EL (cell line): Measurements from ENCODE around the gene UTP14A.

Experiments
- DNase-seq: peaks from one replicate; pipeline ENCODE4 v3.0.0-alpha.2; 2016

The UTP14A gene

DNA sequence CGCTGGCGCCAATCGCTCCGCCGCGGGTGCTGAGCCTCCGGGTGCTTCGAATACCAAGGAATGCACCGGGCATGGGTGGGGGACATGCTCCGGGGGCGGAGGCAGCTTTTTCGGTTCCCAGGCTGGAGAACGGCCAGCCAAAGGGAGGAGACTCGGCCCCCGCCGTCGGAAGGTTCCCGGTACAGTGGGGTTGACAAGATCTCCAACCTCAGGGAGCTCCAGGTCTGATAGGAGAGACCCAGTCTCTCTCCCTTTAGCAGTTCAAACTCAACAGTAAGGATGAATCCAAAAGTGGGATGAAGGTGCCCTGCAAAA lies 47.3 kb downstream of the UTP14A start:
- no peak for DNase-seq

DNA sequence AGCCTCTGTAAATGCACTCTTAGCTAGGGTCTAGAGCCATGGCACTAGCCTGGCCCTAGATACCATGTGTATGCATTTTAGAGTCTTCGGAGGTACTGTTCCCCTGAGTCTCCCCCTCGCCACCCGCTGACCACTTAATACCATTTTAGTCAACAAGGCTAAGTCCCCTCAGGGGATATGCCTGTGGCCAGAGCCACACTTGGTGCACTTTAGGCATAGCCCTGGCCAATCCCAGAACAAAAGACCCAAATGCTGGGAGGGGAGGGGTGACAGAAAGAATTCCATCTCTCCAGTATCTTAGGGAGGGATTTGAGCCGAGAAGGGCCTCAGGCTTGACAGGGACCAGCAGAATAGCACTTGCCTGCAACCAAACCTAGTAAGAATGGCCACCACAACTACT lies 47.9 kb downstream of the UTP14A start:
- no peak for DNase-seq

DNA sequence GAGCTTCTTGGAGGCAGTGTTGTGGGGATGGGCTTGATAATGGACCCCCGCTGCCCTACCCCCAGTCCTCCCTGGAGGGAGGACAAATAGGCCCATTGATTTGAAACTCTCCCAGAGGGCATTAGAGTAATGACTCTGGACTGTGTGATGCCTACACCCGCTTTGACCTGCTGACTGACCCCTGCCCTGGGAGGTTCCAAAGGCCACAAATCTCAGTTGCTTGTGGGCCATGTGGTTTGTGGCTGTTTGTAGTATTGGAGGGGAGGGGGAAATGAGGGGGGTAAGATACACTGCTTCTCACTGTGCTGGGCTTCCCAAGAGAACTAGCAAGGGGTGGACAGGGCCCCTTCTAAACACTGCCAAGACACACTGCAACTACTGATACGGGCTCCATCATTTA lies 48.8 kb downstream of the UTP14A start:
- DNase-seq = no peak

DNA sequence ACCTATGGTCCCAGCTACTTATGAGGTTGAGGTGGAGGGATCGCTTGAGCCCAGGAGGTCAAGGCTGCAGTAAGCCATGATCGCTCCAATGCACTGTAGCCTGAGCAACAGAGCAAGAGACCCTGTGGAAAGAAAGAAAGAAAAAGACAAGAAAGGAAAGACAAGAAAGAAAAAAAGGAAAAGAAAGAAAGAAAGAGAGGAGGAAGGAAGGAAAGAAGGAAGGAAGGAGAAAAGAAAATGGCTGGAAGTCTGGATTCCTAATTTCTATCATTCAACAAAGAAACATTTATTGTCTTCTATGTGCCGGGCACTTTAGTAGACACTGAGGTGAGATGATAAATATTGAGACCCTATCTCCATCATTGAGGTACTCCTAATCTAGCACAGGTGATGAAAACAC lies 49.7 kb downstream of the UTP14A start:
- DNase-seq = no peak

DNA sequence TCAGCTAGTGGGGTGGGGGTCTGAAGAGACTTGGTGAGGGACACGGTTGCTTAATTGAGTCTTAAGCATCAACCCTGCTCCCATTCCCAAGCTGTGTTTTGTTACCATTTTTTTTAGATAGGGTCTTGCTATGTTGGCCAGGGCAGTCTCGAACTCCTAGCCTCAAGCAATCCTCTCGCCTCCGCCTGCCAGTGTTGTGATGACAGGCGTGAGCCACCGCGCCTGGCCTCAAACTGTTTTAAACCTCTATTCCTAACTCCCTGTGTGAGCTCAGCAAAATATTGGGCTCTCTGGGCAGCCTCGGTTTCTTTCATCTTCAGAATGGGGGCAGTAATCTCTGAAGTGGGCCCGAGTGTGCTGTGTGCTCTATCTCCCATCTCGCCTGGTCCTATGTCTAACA lies 50.2 kb downstream of the UTP14A start:
- DNase-seq = no peak

DNA sequence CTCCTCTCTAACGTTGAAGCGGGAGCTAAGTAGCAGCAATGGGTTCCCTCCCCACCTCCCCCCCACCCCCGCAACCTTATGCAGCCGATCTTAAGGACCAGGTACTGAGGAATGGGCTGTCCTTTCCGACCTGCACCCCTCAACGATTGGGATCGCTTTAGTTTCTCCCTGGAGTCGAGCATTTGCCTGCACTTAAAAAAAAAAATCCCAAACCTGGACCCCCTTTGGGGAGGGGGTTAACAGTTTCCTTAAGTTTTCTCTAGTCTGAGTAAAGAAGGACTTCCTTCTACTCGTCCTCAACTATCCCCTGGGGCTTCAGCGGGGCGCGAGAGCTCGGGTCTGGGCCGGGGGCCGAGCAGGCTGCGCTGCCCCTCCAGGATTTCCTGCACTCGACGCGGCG lies 50.8 kb downstream of the UTP14A start:
- DNase-seq = no peak

DNA sequence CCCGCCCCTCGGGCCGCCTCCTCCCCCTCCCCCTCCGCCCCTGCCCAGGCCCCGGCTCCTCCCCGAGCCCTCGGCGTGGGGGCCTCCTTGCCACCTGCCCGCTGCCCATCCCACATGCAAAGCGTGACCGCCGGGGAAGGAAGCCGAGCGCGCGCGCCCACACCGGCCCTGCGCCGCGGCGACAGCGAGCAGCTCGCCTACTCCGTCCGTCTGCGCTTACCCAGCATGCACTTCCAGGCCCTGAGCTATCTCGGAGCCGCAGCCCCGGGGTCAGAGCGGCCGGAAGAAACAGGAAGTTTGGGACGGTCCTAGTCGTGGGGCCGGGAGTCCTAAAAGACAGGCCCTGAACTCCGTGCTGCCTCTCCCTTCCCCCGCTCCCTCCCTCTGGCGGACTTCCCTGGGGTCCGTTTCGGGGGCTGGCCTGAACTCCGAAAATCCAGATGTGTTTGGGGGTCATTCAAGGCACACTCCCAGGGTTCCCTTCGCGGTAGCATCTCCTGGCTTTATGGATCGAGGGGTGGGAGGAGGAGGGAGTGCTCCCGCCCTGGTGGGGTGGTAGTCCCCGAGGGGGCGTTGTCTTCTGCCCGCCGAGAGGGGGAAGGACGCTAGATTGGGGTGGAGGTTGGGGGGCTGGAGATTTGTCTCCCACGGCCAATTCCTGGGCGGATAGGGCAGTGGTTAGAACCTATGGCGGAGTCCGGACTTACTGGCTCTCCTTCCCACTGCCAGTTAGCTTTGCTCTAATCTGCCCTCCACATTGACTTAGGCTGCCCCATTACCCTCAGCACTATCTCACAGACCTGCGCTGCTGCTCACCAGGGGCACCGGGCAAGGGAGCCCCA lies 51.5 kb downstream of the UTP14A start:
- peak; percentile 67 for DNase-seq

DNA sequence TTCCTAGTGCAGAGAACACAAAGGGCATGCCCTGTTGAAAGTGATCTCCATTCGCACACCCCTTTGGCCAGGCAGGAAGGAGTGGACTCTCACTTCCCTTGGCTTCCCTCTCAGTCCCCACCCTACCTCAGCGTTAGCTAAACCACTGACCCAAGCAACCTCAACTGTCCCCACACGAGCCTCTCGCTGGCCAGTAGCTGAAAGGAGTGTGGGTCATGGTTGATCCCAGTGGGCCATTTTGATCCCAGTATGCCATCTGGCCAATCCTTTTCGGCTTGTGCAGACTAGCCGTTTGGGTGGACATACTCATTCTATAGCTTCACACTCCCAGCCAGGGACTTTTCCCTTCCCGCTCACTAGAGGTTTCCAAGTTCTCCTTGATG lies 52.1 kb downstream of the UTP14A start:
- DNase-seq = no peak

DNA sequence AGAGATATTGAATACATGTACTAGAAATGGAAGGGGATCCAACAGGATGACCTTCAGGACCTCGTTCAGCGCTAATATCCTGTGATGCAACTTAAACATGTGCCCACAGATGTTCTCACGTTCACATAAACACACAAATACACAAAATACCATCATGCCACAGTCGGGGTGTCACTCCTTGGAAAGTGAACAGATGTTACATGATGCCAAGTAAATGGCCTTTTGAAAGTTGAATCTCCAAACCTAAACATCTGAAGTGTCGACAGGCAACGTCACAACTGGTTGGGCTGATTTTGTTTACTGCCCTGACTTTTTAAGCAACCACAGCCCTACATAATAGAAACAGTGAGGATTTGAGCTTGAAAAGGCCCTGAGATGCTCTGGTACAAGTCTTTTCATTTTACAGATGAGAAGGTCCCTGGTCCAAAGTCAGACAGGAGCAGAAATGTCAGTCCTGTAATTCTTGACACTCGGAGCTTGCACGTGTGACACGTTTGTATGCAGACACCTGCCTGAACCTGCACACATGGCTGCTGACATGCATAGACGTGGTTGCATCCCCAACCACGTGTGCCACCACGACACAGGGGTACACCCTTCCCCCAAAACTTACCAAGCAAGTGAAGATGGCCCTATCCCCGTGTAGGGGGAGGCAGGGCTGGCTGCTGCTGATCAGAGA lies 53.0 kb downstream of the UTP14A start:
- DNase-seq = no peak

DNA sequence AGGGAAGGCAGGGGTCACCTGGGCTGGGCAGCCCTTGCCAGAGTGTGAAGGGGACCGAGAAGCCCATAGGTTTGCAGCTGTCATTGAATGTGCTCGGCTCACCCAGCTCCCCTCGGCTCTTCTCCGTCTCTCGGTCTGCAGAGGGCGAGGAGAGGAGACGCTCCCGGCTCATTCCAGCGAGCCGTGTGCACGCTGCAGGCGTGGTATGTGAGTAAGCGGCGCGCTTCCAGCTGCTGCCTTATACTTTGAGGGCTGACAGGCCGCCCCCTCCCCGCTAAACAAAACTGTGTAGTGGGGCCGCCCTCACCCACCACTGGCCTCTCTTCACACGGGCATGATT lies 53.5 kb downstream of the UTP14A start:
- peak; percentile 26 for DNase-seq

DNA sequence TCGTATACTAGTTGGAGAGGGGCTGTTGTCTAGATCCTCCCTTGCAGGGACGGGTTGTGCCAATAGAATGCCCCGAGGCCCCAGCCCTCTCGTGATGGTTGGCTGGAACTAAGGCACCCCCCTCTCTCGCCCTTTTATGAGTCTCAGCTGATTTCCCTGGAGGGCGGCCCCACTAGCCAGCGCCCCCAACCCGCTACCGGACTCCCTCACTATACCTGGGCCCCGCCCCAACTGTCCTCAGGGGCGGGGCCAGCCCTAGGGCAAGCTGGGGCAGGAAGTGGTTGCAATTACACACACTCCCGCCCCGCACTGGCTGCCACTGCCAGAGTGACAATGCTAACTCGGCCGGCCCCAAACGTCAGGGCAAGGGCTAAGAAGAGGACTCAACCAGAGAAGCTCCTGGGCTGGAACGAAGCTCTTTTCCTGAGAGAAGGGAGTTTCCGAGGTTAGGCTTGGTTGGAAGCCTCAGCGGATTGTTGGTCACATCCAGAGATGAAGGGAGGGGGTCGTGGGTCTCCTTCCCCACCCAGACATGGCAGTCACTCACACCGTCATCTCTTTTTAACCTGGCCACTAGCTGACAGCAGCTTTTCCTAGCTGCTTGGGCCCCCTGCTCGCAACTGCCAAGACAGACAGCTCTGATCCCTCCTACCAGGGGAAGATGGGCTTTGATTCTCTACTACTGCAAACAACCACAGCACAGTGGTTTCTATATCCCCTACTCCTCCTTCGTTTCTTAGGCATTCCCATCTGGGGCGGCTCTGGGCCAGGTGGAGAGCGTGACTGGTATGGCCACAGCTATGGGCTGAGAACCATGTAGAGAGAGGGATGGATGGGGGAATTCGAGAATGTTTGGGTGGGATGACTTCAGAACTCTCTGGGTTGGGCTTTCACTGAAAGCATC lies 55.5 kb downstream of the UTP14A start:
- peak; percentile 48 for DNase-seq

DNA sequence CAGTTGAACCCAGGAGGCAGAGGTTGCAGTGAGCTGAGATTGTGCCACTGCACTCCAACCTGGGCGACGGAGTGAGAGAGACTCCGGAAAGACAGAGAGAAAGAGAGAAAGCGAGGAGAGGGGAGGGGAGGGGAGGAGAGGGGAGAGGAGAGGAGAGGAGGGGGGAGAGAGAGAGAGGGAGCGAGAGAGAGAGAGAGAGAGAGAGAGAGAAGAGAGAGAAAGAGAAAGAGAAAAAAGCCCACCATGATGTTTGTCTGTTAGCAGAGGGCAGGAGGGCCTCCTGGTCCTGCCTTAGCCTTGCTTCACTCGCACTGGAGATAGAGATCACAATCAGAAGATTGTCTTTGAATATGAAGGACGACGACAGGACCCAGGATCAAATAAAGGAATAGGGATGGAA lies 57.8 kb downstream of the UTP14A start:
- no peak for DNase-seq

DNA sequence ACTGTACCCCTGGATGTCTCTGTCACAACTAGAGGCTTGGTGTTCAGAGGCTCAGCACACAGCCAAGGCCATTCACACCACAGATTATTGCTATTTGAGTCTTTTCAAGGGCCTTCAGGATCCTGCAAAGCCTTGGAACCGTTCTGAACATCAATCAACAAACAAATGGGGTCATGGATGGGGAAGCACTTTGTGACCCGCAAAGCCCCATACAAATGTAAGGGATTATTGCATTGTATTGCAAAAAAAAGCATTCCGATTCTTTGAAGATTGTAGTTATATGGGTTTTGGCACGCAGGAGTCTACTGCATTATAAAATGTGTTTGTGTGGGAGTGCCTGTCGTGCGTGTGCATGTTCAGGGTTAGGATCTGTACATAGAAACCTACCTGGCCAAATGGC lies 59.2 kb downstream of the UTP14A start:
- no peak for DNase-seq

DNA sequence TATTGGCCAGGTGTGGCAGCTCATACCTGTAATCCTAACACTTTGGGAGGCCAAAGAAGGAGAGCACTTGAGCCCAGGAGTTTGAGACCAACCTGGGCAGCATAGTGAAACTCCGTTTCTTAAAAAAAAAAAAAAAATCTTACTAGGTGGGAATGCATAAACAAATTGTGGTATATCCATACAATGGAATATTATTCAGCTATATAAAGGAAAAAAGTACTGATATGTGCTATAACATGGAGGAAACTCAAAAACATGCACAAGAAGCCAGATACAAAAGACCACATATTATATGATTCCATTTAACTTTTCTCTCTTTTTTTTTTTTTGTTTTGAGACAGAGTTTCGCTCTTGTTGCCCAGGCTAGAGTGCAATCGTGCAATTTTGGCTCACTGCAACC lies 63.0 kb downstream of the UTP14A start:
- no peak for DNase-seq

DNA sequence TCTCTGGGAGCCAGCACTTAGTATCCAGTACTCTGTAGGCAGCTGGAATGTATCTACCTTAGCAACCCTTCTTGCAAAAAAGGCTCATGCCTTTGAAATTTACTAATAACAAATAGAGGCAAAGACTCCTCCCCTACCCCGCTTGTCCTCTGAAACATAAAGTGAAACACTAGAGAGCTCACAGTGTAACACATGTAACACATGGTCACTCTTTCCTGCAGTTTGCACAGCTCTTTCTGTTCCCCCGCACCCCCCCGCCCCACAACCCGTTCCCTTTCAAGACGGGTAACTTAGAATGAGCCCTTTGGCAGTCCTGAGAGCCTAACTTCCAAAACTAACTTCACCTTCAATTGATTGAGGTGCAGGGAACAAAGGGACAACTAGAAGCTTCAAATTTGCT lies 70.5 kb downstream of the UTP14A start:
- DNase-seq = no peak
